Thymus (tissue), 11 donors: ENCODE measurements around the gene PDS5B. TPM values are rescaled to one million over a fixed set of nuclear protein-coding genes. Genes with fewer than 3 reads are reported as not detected.

Experiments
- DNase-seq, 9 donors: peaks; one replicate each; pipeline ENCODE4 v3.0.0-alpha.2; 2013; ENCODE audit warnings: low spot score in 9 of 9, low read depth in 6 of 9, missing footprints in 1 of 9
- H3K27ac ChIP-seq, 2 donors: one replicate each; pipeline ENCODE4 v1.5.1; 2013; ENCODE audit warnings: control low read depth in 1 of 2, low read depth in 1 of 2, low read length in 1 of 2, mild to moderate bottlenecking in 1 of 2, moderate library complexity in 1 of 2
- H3K27me3 ChIP-seq, 2 donors: one replicate each; pipeline ENCODE4 v1.5.1; 2013; ENCODE audit warnings: low read length in 1 of 2; ENCODE audit not compliant: control insufficient read depth in 2 of 2, insufficient read depth in 1 of 2
- H3K36me3 ChIP-seq, 2 donors: one replicate each; pipeline ENCODE4 v1.5.1; 2013; ENCODE audit warnings: low read length in 1 of 2, mild to moderate bottlenecking in 1 of 2, moderate library complexity in 1 of 2; ENCODE audit not compliant: control insufficient read depth in 2 of 2, insufficient read depth in 2 of 2
- H3K4me1 ChIP-seq, 2 donors: one replicate each; pipeline ENCODE4 v1.5.1; 2013; ENCODE audit warnings: low read length in 2 of 2; ENCODE audit not compliant: control insufficient read depth in 2 of 2, insufficient read depth in 2 of 2
- H3K4me3 ChIP-seq, 2 donors: one replicate each; pipeline ENCODE4 v1.5.1; 2013; ENCODE audit warnings: low read length in 2 of 2, control low read depth in 1 of 2, mild to moderate bottlenecking in 1 of 2
- H3K9me3 ChIP-seq, 2 donors: one replicate each; pipeline ENCODE4 v1.5.1; 2013; ENCODE audit warnings: low read length in 1 of 2, mild to moderate bottlenecking in 1 of 2; ENCODE audit not compliant: control insufficient read depth in 2 of 2, insufficient read depth in 1 of 2
- WGBS: extraction: QIAGEN DNeasy Blood & Tissue Kit; methylation state at CpG from one replicate; pipeline ENCODE4 v1.1.7; 2013; 5-methylcytosine and 5-hydroxymethylcytosine counted together
- polyA plus RNA-seq: library from polyadenylated mRNA; stranded (reverse); fragments of 200-250 nt; gene quantifications from one replicate; pipeline ENCODE4 v1.2.3, GENCODE V29; 2013
- total RNA-seq: library from RNA; stranded (reverse); fragments of 120-200 nt; gene quantifications from one replicate; pipeline ENCODE4 v1.2.4, GENCODE V29; 2013
- donor health status: healthy.

The PDS5B gene
- total and polyA plus RNA-seq, 2 donors = 12.8 to 37.2 TPM

GRCh38 chr13:32595306-32595705 is 9.1 kb downstream of the PDS5B start:
- no peak overlapping the region for H3K4me3 ChIP-seq
- H3K36me3 ChIP-seq = peaks cover 0 to 2% of the 10 kb centered on the region in 2 donors
- H3K9me3 ChIP-seq = peaks cover 0 to 15% of the 10 kb centered on the region in 2 donors
- WGBS = 97% methylated on average over 2 of the region's 2 CpGs
- no peaks in the 10 kb centered on the region for H3K27me3 ChIP-seq
- peaks cover under 1 to 1% of the 10 kb centered on the region in 2 donors for H3K4me1 ChIP-seq
- no peak for DNase-seq
- H3K27ac ChIP-seq = no peak overlapping the region

- H3K4me1 ChIP-seq = no peaks in the 10 kb centered on the region
- DNase-seq = no peak
- H3K9me3 ChIP-seq = peaks cover 0 to 15% of the 10 kb centered on the region in 2 donors
- WGBS = 80% methylated on average over 2 of the region's 2 CpGs
- H3K36me3 ChIP-seq = no peaks in the 10 kb centered on the region
- H3K4me3 ChIP-seq = no peak overlapping the region
- H3K27ac ChIP-seq = no peak overlapping the region
- no peaks in the 10 kb centered on the region for H3K27me3 ChIP-seq
These were observed 14.6 kb downstream of the PDS5B start for GRCh38 chr13:32600890-32601289.

- Histone ChIP-seq H3K4me3 (no peak overlapping the region), H3K27ac (no peak overlapping the region), H3K27me3 (no peaks in the 10 kb centered on the region), H3K36me3 (no peaks in the 10 kb centered on the region), H3K9me3 (peaks cover 0 to 9% of the 10 kb centered on the region in 2 donors), H3K4me1 (no peaks in the 10 kb centered on the region)
- WGBS = 98% methylated on average over 1 of the region's 1 CpG
- no peak for DNase-seq
These were observed 23.2 kb downstream of the PDS5B start for GRCh38 chr13:32609428-32609827.

DNA sequence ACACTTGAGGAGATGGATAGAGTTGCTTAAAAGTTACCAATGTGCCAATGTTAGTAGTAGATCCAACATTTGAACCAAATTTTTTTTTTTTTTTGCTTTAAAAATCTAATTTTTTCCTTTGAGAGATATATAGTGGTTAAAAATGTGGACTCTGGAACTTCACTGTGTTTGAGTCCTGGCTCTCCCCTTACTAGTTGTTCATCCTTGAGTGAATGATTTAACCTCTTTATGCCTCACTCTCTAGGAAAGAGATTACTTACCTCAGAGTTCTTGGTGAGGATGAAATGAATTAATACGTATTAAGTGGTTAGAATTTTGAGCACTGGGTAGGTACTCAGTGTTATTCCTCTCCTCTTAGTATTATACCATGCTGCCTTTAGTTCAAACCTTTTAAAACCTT is 24.3 kb downstream of the PDS5B start:
- H3K36me3 ChIP-seq = no peaks in the 10 kb centered on the region
- no peak overlapping the region for H3K27ac ChIP-seq
- H3K9me3 ChIP-seq = peaks cover 0 to 9% of the 10 kb centered on the region in 2 donors
- no peak for DNase-seq
- no peaks in the 10 kb centered on the region for H3K4me1 ChIP-seq
- no peak overlapping the region for H3K4me3 ChIP-seq
- H3K27me3 ChIP-seq = no peaks in the 10 kb centered on the region
- WGBS = 100% methylated on average over 1 of the region's 1 CpG

DNA sequence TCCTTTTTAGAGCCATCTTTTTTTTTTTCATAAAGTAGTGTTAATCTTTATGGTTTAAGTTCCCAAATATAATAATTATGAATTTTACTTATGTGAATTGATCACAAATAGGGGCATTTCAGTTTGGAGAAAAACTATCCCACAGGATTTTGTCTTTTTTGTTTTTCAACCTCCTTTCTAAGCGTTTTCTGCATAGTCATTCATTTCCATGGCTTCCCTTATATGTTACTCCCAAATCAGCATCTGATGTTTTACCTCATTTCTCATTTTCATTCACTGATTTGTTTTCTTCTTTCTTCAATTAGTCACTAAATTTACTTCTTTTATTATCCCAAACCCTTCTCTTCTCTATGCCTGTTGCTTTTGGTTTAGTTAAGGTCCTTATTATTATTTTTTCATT is 24.7 kb downstream of the PDS5B start:
- Histone ChIP-seq H3K9me3 (peaks cover 0 to 9% of the 10 kb centered on the region in 2 donors), H3K27ac (no peak overlapping the region), H3K4me1 (no peaks in the 10 kb centered on the region), H3K36me3 (no peaks in the 10 kb centered on the region), H3K27me3 (no peaks in the 10 kb centered on the region), H3K4me3 (no peak overlapping the region)
- no peak for DNase-seq
- 99% methylated on average over 1 of the region's 1 CpG for WGBS

DNA sequence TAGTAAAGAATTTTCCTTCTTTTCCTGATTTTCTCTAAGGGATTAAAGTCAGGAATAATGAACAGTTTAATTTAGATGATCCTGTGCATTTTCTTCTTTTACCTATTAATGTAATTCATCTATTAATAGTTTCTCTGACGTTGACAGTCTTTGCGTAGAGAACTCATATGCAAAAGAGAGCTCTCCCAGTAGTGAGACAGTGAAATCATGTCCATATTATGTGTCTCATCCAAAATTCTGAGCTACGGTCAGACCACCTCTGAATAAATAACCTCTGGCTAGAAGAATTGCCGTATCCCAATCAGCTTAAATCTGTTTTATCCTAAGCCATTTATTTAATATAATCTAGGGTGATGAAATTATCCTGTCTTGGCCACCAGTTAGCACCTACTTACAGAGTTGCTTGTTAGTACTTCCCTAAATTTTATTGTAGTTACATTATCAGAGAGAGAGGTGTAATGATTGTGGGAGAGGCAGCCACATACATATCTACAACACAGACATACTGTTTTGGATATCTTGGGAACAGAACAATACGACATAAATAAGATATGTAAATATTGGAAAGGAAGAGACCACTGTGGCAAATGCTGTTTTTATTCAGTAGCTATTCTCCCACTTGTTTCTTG is 30.7 kb downstream of the PDS5B start:
- no peaks in the 10 kb centered on the region for H3K36me3 ChIP-seq
- WGBS = 97% methylated on average over 5 of the region's 5 CpGs
- DNase-seq = no peak

DNA sequence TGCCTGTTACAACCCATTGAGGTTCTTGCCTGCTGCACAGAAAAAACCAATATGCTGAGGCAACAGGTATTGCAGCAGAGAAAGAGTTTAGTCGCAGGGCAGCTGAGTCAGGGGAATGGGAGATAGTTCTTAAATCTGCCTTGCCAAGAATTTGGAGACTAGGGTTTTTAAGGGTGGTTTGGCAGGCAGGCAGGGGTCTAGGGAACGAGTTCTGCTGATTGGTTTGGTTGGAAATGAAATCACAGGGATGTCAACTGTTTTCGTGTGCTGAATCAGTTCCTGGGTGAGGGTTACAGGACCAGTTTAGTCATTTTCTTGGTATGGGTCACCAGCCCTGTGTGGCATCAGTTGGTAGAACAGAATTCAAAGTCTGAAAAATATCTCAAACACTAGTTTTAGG is 36.6 kb downstream of the PDS5B start:
- Histone ChIP-seq H3K27me3 (no peaks in the 10 kb centered on the region), H3K4me1 (no peaks in the 10 kb centered on the region), H3K27ac (no peak overlapping the region), H3K4me3 (no peak overlapping the region), H3K9me3 (peaks cover 2 to 13% of the 10 kb centered on the region in 2 donors), H3K36me3 (no peaks in the 10 kb centered on the region)
- WGBS = 96% methylated on average over 3 of the region's 3 CpGs
- no peak for DNase-seq

More for the DNA sequence above, 30.7 kb downstream of the PDS5B start:
- no peaks in the 10 kb centered on the region for H3K27me3 ChIP-seq
- H3K9me3 ChIP-seq = peaks cover 0 to 9% of the 10 kb centered on the region in 2 donors
- no peak overlapping the region for H3K27ac ChIP-seq
- no peak overlapping the region for H3K4me3 ChIP-seq
- H3K4me1 ChIP-seq = no peaks in the 10 kb centered on the region

- H3K36me3 ChIP-seq = no peaks in the 10 kb centered on the region
- WGBS = 99% methylated on average over 1 of the region's 1 CpG
- DNase-seq = no peak
- H3K27ac ChIP-seq = no peak overlapping the region
- no peaks in the 10 kb centered on the region for H3K27me3 ChIP-seq
- H3K4me3 ChIP-seq = no peak overlapping the region
- H3K9me3 ChIP-seq = peaks cover 2 to 11% of the 10 kb centered on the region in 2 donors
- H3K4me1 ChIP-seq = no peaks in the 10 kb centered on the region
These were observed 38.2 kb downstream of the PDS5B start for GRCh38 chr13:32624441-32624840.

DNA sequence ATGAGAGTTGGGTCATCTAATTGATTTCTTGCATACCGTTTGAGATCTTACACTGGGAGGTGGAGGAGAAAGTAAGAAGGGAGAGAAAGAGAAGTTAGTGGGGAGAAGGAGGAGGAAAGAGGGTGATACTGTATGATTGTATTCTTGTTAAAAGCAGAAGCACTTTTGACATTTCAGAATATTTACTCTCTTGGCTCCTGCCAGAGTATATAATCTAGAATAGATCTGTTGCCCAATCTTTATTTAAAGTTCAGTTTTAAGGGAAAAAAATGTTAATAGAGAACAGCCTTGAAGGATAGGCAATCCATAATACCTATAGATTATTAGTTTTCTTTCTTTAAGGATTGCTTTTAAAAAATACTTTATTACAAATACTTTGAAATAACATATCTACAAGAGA is 41.5 kb downstream of the PDS5B start:
- no peak for DNase-seq
- Histone ChIP-seq H3K27ac (no peak overlapping the region), H3K4me1 (no peaks in the 10 kb centered on the region), H3K4me3 (no peak overlapping the region), H3K9me3 (peaks cover under 1 to 2% of the 10 kb centered on the region in 2 donors), H3K36me3 (peaks cover 0 to 4% of the 10 kb centered on the region in 2 donors), H3K27me3 (no peaks in the 10 kb centered on the region)
- WGBS = 70% methylated on average over 1 of the region's 1 CpG
